Right atrium auricular region (tissue), 2 donors: ENCODE data around the gene ZNF33B. TPM values are rescaled to one million over a fixed set of nuclear protein-coding genes. Genes with fewer than 3 reads are reported as not detected.
A peak's percentile ranks its signal among the peaks of the same experiment; 100 is the strongest.

ENCODE experiments used
- DNase-seq: peaks from one replicate; pipeline ENCODE4 v3.0.0-alpha.2; 2019; ENCODE audit warnings: low spot score
- H3K27ac ChIP-seq, 2 donors: fragments of 200-600 bp; sonication (generic); 1 replicate in 1 of 2; 2 replicates in 1 of 2; pipeline ENCODE4 v1.5.1; 2016 to 2019
- H3K27me3 ChIP-seq, 2 donors: fragments of 200-600 bp; sonication (generic); one replicate each; pipeline versions ENCODE4 v1.5.1 to v1.6.0; 2017 to 2019
- H3K36me3 ChIP-seq: fragments of 200-600 bp; sonication (generic); one replicate; pipeline ENCODE4 v1.5.1; 2016
- H3K4me1 ChIP-seq, 2 donors: fragments of 200-600 bp; sonication (generic); one replicate each; pipeline versions ENCODE4 v1.5.1 to v1.6.0; 2017 to 2019
- H3K4me3 ChIP-seq, 2 donors: fragments of 200-600 bp; sonication (generic); 1 replicate in 1 of 2; 2 replicates in 1 of 2; pipeline ENCODE4 v1.5.1; 2017 to 2019; ENCODE audit warnings: mild to moderate bottlenecking in 1 of 2, moderate library complexity in 1 of 2
- H3K9me3 ChIP-seq, 2 donors: fragments of 200-600 bp; sonication (generic); one replicate each; pipeline ENCODE4 v1.5.1; 2019
- total RNA-seq, 2 donors: library from RNA; depleted of rRNA; stranded (reverse); fragments of >200 nt; gene quantifications; one replicate each; pipeline ENCODE4 v1.1.0, GENCODE V29; 2016
- TF ChIP-seq, protein P1 (sequence below), 2 donors: fragments of 200-600 bp; sonication (generic); IDR thresholded peaks; one replicate each; pipeline ENCODE4 v1.5.1; 2019; ENCODE audit warnings: antibody characterized with exemption in 2 of 2

The ZNF33B gene
- total RNA-seq, 2 donors from 2014 or later: 7.0 to 11.2 TPM

DNA sequence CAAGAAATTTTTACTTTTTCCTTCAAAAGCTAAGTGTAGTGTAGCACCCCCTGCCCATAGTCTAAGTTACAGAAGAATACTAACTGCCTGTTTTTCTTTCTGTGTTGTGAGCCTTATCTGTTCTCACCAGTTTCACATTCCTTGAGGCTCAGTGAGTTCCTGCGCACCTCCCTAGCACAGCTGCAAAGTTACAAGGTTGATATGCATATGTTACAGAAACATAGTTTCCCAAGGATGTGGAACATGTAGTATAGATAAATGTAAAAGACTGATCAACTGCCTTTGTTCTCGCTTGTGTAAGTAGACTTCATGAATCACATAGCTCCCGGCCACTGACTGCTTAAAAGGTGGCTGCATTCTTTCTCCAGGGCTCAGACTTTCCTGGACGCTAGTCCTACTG, 6.7 kb upstream of the ZNF33B start:
- no peak overlapping the region for H3K4me3 ChIP-seq
- H3K36me3 ChIP-seq: no peaks in the 10 kb centered on the region
- H3K27ac ChIP-seq: no peak overlapping the region
- TF ChIP-seq, protein P1, sequence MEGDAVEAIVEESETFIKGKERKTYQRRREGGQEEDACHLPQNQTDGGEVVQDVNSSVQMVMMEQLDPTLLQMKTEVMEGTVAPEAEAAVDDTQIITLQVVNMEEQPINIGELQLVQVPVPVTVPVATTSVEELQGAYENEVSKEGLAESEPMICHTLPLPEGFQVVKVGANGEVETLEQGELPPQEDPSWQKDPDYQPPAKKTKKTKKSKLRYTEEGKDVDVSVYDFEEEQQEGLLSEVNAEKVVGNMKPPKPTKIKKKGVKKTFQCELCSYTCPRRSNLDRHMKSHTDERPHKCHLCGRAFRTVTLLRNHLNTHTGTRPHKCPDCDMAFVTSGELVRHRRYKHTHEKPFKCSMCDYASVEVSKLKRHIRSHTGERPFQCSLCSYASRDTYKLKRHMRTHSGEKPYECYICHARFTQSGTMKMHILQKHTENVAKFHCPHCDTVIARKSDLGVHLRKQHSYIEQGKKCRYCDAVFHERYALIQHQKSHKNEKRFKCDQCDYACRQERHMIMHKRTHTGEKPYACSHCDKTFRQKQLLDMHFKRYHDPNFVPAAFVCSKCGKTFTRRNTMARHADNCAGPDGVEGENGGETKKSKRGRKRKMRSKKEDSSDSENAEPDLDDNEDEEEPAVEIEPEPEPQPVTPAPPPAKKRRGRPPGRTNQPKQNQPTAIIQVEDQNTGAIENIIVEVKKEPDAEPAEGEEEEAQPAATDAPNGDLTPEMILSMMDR (IDR thresholded peaks at IDR 0.05): no peak
- H3K9me3 ChIP-seq: no peaks in the 10 kb centered on the region
- DNase-seq: no peak
- no peaks in the 10 kb centered on the region for H3K4me1 ChIP-seq
- H3K27me3 ChIP-seq: no peaks in the 10 kb centered on the region

DNA sequence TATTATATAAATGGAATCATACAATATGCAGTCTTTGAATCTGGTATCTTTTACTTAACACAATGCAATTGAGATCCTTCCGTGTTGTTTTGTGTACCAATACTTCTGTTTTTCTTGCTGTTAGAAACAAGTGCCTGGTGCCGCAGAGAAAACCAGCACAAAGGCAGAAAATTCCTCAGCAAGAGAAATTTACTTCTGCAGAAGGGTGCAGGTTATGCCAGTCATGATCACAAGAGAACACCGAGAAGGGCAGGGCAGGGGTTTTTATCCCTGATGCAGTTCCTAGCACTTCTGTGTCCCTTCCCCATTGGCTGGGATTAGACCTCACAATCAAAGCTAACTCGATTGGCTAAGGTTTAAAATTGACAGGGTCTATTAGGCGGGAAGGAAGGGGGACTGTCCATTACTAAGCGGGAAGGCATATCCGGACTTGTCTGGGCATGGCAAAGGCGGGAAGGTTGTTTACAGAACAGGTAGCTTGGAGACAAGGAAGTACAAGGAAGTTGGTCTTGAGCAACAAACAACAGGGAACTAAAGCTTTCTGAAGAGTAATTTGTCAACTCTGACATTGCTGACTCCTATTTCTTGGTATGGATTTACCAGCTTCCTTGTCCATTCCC, 2.4 kb upstream of the ZNF33B start:
- H3K9me3 ChIP-seq: no peaks in the 10 kb centered on the region

DNA sequence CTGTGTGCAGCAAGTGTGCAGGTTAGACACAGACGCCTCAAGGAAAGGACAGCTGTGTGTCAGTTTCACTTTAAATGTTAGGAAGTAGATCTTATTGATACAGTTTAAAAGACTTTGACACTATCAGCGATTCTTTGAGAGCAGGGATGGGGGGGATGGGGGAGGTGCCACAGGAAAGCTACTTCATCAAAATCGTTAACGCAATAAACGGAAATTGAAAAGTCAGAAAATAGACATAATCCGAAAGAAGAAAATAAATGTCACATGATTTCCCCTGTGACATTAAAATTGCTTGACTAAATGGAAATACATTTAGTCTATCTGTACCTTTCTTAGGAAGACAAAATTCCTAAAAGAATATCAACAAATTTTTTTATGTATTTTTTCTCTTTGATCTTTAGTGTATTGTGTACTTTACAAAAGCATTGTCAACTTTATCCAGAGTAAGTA, 476 bp upstream of the ZNF33B start:
- H3K27ac ChIP-seq: peak overlapping the region; percentile 86 to 93
- no peaks in the 10 kb centered on the region for H3K9me3 ChIP-seq
- no peaks in the 10 kb centered on the region for H3K36me3 ChIP-seq
- no peak for DNase-seq
- H3K4me3 ChIP-seq: peak overlapping the region; percentile 62 to 81
- peaks cover 0 to 6% of the 10 kb centered on the region in 2 donors for H3K4me1 ChIP-seq
- no peaks in the 10 kb centered on the region for H3K27me3 ChIP-seq
- TF ChIP-seq, protein P1 (IDR thresholded peaks at IDR 0.05): no peak

More for the DNA sequence above, 2.4 kb upstream of the ZNF33B start:
- Histone ChIP-seq H3K27ac (no peak overlapping the region), H3K4me3 (no peak overlapping the region), H3K4me1 (peaks cover 0 to 6% of the 10 kb centered on the region in 2 donors), H3K36me3 (no peaks in the 10 kb centered on the region), H3K27me3 (no peaks in the 10 kb centered on the region)
- no peak for DNase-seq
- TF ChIP-seq, protein P1 (IDR thresholded peaks at IDR 0.05): no peak

DNA sequence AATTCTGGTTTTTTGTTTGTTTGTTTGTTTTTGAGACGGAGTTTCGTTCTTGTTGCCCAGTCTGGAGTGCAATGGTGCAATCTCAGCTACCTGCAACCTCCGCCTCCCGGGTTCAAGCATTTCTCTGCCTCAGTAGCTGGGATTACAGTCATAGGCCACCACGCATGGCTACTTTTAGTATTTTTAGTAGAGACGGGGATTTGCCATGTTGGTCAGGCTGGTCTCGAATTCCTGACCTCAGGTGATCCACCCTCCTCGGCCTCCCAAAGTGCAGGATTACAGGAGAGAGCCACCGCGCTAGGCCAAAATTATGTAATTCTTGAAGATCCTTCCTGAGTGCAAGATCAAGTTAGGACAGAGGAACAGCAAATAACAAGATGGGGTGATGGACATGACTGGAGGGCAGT, 719 bp downstream of the ZNF33B start:
- Histone ChIP-seq H3K27me3 (no peaks in the 10 kb centered on the region), H3K4me3 (peak overlapping the region; percentile 62 to 81), H3K27ac (peak overlapping the region; percentile 86 to 93), H3K4me1 (peaks cover 0 to 6% of the 10 kb centered on the region in 2 donors), H3K9me3 (no peaks in the 10 kb centered on the region), H3K36me3 (no peaks in the 10 kb centered on the region)
- TF ChIP-seq, protein P1 (IDR thresholded peaks at IDR 0.05): no peak
- no peak for DNase-seq

DNA sequence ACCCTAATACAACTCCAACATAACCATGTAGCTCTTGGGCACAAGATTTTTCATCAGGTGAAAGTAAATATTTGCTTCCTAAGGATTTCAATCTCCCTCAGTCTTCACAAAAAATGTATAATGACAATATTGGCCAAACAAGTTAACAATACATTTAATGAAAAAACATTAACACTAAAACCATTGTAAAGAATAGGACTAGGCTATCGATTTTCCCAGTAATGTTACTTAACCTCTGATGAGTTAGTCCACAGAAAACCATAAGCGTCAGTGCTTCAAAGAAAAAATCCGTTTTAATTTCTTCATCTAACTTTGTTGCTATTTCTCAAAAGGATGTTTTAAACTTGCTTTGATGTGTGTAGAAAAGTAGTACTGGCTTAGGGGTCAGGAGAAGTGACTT, 1.2 kb downstream of the ZNF33B start:
- Histone ChIP-seq H3K27ac (peak overlapping the region in 1 of 2 donors; percentile 93), H3K36me3 (no peaks in the 10 kb centered on the region), H3K9me3 (no peaks in the 10 kb centered on the region), H3K27me3 (no peaks in the 10 kb centered on the region), H3K4me1 (peaks cover 0 to 6% of the 10 kb centered on the region in 2 donors), H3K4me3 (peak overlapping the region in 1 of 2 donors; percentile 81)
- DNase-seq: no peak
- TF ChIP-seq, protein P1 (IDR thresholded peaks at IDR 0.05): no peak

DNA sequence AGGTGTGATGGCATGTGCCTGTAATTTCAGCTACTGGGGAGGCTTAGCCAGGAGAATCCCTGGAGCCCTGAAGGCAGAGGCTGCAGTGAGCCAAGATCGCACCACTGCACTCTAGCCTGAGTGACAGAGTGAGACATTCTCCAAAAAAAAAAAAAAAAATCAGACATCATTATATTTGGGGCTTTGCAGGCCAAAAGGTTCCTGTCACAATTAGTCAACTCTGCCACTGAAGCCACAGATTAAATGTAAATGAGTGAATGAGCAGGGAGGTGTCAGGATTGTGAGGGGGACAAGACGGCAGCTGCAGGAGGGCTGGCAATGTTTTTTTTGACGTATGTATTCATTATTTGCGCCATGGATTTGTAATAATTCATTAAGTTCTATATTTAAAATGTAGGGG, 3.3 kb downstream of the ZNF33B start:
- Histone ChIP-seq H3K27me3 (no peaks in the 10 kb centered on the region), H3K9me3 (no peaks in the 10 kb centered on the region), H3K4me3 (no peak overlapping the region), H3K27ac (no peak overlapping the region), H3K4me1 (peaks cover 0 to 6% of the 10 kb centered on the region in 2 donors), H3K36me3 (peaks cover 12% of the 10 kb centered on the region)
- DNase-seq: no peak
- TF ChIP-seq, protein P1 (IDR thresholded peaks at IDR 0.05): no peak
